HepG2 (cell line): ENCODE measurements around the gene ATP11A. TPM values are rescaled to one million over a fixed set of nuclear protein-coding genes. Genes with fewer than 3 reads are reported as not detected.

Source experiments
- AGO1 ChIP-seq: fragments of 200-400 bp; formaldehyde crosslinking; IDR thresholded peaks from 2 replicates; pipeline ENCODE4 v1.6.1; 2017; ENCODE audit warnings: mild to moderate bottlenecking, low read depth, low read length, moderate library complexity; ENCODE audit not compliant: poor library complexity, severe bottlenecking
- DBP ChIP-seq: sonication (generic); formaldehyde crosslinking; IDR thresholded peaks from 2 replicates; pipeline ENCODE4 v1.4.0; 2020; ENCODE audit warnings: missing genetic modification reagents; ENCODE audit errors: not compliant biosample characterization
- DNMT1 ChIP-seq: sonication (generic); formaldehyde crosslinking; IDR thresholded peaks from 2 replicates; pipeline ENCODE4 v1.5.1; 2020; ENCODE audit warnings: mild to moderate bottlenecking, missing genetic modification reagents
- FUBP1 ChIP-seq: sonication (generic); formaldehyde crosslinking; IDR thresholded peaks from 2 replicates; pipeline ENCODE4 v1.5.1; 2020; ENCODE audit warnings: missing genetic modification reagents, mild to moderate bottlenecking, borderline replicate concordance
- HHEX ChIP-seq: IDR thresholded peaks from 2 replicates; pipeline ENCODE4 v1.6.1; 2016; ENCODE audit warnings: control low read depth
- MAZ ChIP-seq, 2 experiments: sonication (generic) in 1 of 2; formaldehyde crosslinking in 1 of 2; IDR thresholded peaks; 2 replicates each; pipeline versions ENCODE4 v1.5.0 to v1.6.1; 2012 to 2020; ENCODE audit warnings: low read depth in 2 of 2, mild to moderate bottlenecking in 2 of 2, borderline replicate concordance in 1 of 2, improper control_type of control experiment in 1 of 2, low read length in 1 of 2, missing genetic modification reagents in 1 of 2, moderate library complexity in 1 of 2
- MYNN ChIP-seq: sonication (generic); formaldehyde crosslinking; IDR thresholded peaks from 2 replicates; pipeline ENCODE4 v1.4.0; 2020; ENCODE audit warnings: mild to moderate bottlenecking, low read depth, missing genetic modification reagents
- PATZ1 ChIP-seq: sonication (generic); formaldehyde crosslinking; IDR thresholded peaks from 2 replicates; pipeline ENCODE4 v1.4.0; 2020; ENCODE audit warnings: missing genetic modification reagents
- PITX1 ChIP-seq: sonication (generic); formaldehyde crosslinking; IDR thresholded peaks from 2 replicates; pipeline ENCODE4 v1.5.1; 2020; ENCODE audit warnings: mild to moderate bottlenecking, missing genetic modification reagents
- PLSCR1 ChIP-seq: sonication (generic); formaldehyde crosslinking; IDR thresholded peaks from 2 replicates; pipeline ENCODE4 v1.5.0; 2020; ENCODE audit warnings: missing genetic modification reagents, mild to moderate bottlenecking, borderline replicate concordance
- RBM39 ChIP-seq: fragments of 200-400 bp; formaldehyde crosslinking; IDR thresholded peaks from one replicate; pipeline ENCODE4 v1.6.1; 2018; ENCODE audit warnings: antibody characterized with exemption, mild to moderate bottlenecking, low read depth, low read length; ENCODE audit not compliant: poor library complexity, severe bottlenecking
- RFX5 ChIP-seq: IDR thresholded peaks from 2 replicates; pipeline ENCODE4 v1.6.1; 2011; ENCODE audit warnings: low read depth, low read length, improper control_type of control experiment
- SMAD9 ChIP-seq: sonication (generic); formaldehyde crosslinking; IDR thresholded peaks from 2 replicates; pipeline ENCODE4 v1.5.1; 2020; ENCODE audit warnings: mild to moderate bottlenecking, missing genetic modification reagents
- SYNCRIP ChIP-seq: fragments of 200-400 bp; formaldehyde crosslinking; IDR thresholded peaks from 2 replicates; pipeline ENCODE4 v1.6.1; 2018; ENCODE audit warnings: mild to moderate bottlenecking, low read depth, low read length; ENCODE audit not compliant: insufficient read depth
- ZMYM2 ChIP-seq: sonication (generic); formaldehyde crosslinking; IDR thresholded peaks from 2 replicates; pipeline ENCODE4 v1.8.0; 2022; ENCODE audit warnings: mild to moderate bottlenecking, missing genetic modification reagents
- ZNF205 ChIP-seq: IDR thresholded peaks from 2 replicates; pipeline ENCODE4 v1.6.1; 2018; ENCODE audit warnings: missing biosample characterization, missing genetic modification reagents
- ZNF335 ChIP-seq: sonication (generic); formaldehyde crosslinking; IDR thresholded peaks from 2 replicates; pipeline ENCODE4 v1.4.0; 2020; ENCODE audit warnings: missing genetic modification reagents
- ZNF350 ChIP-seq: sonication (generic); formaldehyde crosslinking; IDR thresholded peaks from 2 replicates; pipeline ENCODE4 v1.4.0; 2020; ENCODE audit warnings: mild to moderate bottlenecking, low read depth, missing genetic modification reagents, borderline replicate concordance
- ZNF616 ChIP-seq: sonication (generic); formaldehyde crosslinking; IDR thresholded peaks from 2 replicates; pipeline ENCODE4 v1.5.0; 2020; ENCODE audit warnings: low read depth, mild to moderate bottlenecking, missing genetic modification reagents
- ZNF776 ChIP-seq: sonication (generic); formaldehyde crosslinking; IDR thresholded peaks from 2 replicates; pipeline ENCODE4 v1.4.0; 2020; ENCODE audit warnings: mild to moderate bottlenecking, missing genetic modification reagents
- ZXDC ChIP-seq: sonication (generic); formaldehyde crosslinking; IDR thresholded peaks from 2 replicates; pipeline ENCODE4 v1.5.0; 2020; ENCODE audit warnings: mild to moderate bottlenecking, missing genetic modification reagents
- polyA plus RNA-seq, 8 experiments: library from polyadenylated mRNA; depleted of rRNA in 3 of 8; stranded (reverse) in 7 of 8; unstranded in 1 of 8; fragments of >200 nt; fragmentation: Illumina TruSeq in 4 of 8; extraction: Trizol in 4 of 8; gene quantifications; 2 replicates each; pipeline versions ENCODE4 v1.2.1 to v1.2.3, GENCODE V29; 2011 to 2016; ENCODE audit warnings: low read depth in 4 of 8, missing spikeins in 1 of 8, mixed read lengths in 1 of 8; ENCODE audit not compliant: insufficient read depth in 1 of 8
- total RNA-seq, 5 experiments: library from RNA; depleted of rRNA; stranded (reverse); fragments of >200 nt; fragmentation: Illumina TruSeq; extraction: Trizol; gene quantifications; 2 replicates each; pipeline ENCODE4 v1.2.3, GENCODE V29; 2016; ENCODE audit warnings: low read depth in 1 of 5

ATP11A gene
- total and polyA plus RNA-seq, 2 of the 13 experiments (the other 11 are each of a cell fraction or from before 2014, with no cell fraction given), result 18.4 to 20.1 TPM

GRCh38 chr13:112905990-112906641 lies 216.3 kb downstream of the ATP11A start (continued):
- TF ChIP-seq SYNCRIP (no peak), ZNF205 (CRISPR knock-in tag) (no peak), DBP (CRISPR knock-in tag) (no peak), PATZ1 (CRISPR knock-in tag) (no peak), PITX1 (CRISPR knock-in tag) (peak; percentile 74), RBM39 (no peak), ZXDC (no peak), PLSCR1 (CRISPR knock-in tag) (no peak), DNMT1 (CRISPR knock-in tag) (no peak), ZNF350 (CRISPR knock-in tag) (peak; percentile 18; the same call in 1 of the 2 replicates), FUBP1 (no peak), RFX5 (no peak), ZNF335 (no peak; the same call in 1 of the 2 replicates), SMAD9 (no peak), MYNN (CRISPR knock-in tag) (no peak), ZNF776 (CRISPR knock-in tag) (no peak), ZNF616 (CRISPR knock-in tag) (peak; percentile 53; the same call in 1 of the 2 replicates), ZMYM2 (CRISPR knock-in tag) (no peak), AGO1 (no peak), HHEX (CRISPR knock-in tag) (no peak), MAZ (IDR thresholded peaks at IDR 0.05; ENCODE audit: borderline replicate concordance, low read depth, low read length) (no peak), MAZ (CRISPR knock-in tag; IDR thresholded peaks at IDR 0.05; ENCODE audit: low read depth) (no peak)
